Measurements from ENCODE around the gene PDE6B.
"Not testable (repeated sequence)": the region's sequence is repeated elsewhere in the genome, so short reads cannot be mapped to it uniquely, and the experiment has no call there.

Gene PDE6B

DNA sequence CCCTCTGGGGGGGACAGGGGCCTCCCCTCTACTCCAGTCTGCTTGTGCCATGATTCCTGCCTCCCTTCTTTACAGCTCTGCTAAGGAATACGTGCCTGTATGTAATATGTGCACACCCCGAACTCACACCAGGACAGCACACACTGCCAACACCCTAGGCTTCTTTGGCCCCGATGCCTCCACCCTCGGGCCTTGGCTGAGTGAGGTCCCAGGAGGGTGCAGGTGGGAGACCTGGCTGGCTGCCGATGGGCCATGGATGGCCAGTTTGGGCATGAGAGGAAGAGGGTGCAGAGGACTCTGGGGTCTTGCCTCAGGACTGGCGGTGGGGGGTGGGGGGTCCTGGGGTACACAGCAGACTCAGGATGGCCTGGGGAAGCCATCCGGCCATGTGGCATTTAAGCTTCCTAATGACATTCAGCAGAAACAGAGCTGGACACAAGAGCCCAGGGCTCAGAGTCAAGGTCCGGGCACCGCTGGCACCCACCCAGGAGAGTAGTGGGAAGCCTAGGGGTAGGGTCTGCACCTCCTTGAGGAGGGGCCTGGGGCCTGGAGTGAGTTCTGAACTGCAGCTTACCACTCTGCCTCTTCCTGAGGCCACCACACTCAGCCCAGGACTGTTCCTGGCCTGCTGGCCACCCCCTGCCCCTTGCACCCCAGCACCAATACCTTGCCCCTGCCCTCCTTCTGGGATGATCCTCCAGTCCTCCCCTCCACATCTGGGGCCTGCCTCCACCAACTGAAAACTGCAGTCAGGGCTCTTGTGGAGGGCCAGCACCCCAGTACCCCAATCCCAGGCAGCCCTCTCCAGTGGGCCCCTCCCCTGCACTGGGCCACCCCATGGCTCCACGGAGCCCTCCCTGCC, 78.2 kb downstream of the PDE6B start:
- no peak overlapping the region for H3K4me3 ChIP-seq (ENCODE audit: low read length)
- no peaks in the 10 kb centered on the region for H3K27me3 ChIP-seq (replicated peaks; ENCODE audit: control insufficient read depth, insufficient read depth, low read length)
- no peak for DNase-seq (ENCODE audit: low read depth)
- H3K36me3 ChIP-seq (ENCODE audit: control insufficient read depth, insufficient read depth, low read length, severe bottlenecking) = no peaks in the 10 kb centered on the region
- H3K9ac ChIP-seq (ENCODE audit: low read length) = no peak overlapping the region
- peaks cover 20% of the 10 kb centered on the region for H3K4me1 ChIP-seq (ENCODE audit: control insufficient read depth, insufficient read depth, low read length)
- no peaks in the 10 kb centered on the region for H3K9me3 ChIP-seq (ENCODE audit: control insufficient read depth, low read length)

DNA sequence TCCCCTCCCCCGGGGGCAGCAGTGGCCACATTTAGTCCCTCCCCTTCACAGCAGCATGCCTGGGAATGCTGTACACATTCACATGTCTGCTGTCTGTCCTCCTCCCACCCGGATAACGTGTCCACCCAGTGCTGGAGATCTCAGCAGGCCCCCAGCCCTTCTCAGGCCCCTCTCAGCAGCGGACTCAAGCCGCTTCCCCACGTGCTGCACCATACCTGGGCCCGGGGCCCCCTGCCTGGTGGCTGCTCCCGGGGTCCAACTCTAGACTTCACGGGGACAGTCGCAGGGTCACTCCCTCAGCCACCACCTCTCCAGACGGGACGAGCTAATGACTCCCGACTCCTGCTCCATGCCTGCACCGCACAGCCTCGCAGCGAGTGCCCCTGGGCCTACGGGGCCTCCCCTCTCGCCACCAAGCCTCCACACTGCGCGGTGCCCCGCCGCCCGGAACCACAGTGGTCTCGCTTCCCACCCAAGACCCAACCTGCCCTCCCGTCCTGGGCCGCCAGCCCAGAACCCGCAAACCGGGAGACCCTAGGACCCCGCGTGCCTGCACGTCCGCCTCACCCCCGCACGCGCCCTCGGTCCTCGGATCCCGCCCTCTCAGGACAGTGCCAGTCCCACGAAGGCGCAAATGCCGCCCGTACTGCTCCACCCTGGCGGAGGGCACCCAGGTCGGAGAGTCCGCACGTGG, 79.0 kb downstream of the PDE6B start:
- Histone ChIP-seq H3K36me3 (ENCODE audit: control insufficient read depth, insufficient read depth, low read length, severe bottlenecking) (no peaks in the 10 kb centered on the region), H3K4me3 (ENCODE audit: low read length) (no peak overlapping the region), H3K4me1 (ENCODE audit: control insufficient read depth, insufficient read depth, low read length) (peaks cover 23% of the 10 kb centered on the region), H3K9me3 (ENCODE audit: control insufficient read depth, low read length) (no peaks in the 10 kb centered on the region), H3K27me3 (replicated peaks; ENCODE audit: control insufficient read depth, insufficient read depth, low read length) (no peaks in the 10 kb centered on the region), H3K9ac (ENCODE audit: low read length) (no peak overlapping the region)
- no peak for DNase-seq (ENCODE audit: low read depth)

- DNase-seq (ENCODE audit: low read depth) = no peak
- Histone ChIP-seq H3K4me3 (ENCODE audit: low read length) (peak overlapping the region; percentile 84), H3K4me1 (ENCODE audit: control insufficient read depth, insufficient read depth, low read length) (peaks cover 21% of the 10 kb centered on the region)
Measured at GRCh38 chr4:704971-705277, 79.6 kb downstream of the PDE6B start.

DNA sequence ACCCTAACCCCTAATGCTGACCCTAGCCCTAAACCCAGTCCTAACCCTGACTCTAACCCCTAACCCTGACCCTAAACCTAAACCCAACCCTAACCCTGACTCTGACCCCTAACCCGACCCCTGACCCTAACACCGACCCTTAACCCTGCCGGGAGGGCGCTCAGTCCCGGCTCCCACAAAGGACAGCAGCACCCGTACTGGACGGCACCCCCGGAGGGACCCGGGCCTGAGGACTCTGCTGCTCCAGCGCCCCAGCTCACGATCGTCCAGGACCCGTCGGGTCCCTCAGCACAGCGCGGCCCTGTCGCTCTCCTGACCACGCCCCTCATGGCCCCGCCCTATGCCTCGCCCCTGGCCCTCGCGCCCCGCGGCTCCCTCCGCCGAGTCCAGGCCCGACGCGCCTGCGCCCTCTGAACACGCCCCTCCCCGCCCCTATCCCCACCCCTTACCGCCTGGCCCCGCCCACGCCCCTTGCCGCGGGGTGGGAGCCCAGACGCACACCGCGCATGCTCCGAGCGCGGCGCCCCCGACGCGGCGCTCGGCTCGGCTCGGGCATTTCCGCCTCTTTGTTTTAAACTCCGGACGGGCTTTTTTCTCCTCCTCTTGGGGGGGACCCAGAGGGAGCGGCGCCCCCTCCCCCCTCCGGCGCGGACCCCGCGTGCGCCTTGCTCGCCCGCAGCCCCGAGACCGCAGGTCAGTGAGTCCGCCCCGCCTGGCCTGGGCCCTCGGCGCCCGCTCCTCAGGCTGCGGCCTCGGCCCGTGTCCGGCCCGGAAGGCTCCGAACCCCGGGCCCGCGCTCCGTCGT, 80.1 kb downstream of the PDE6B start, which contains the start of gene PCGF3:
Gene PCGF3, plus strand, starts transcription at position 555 of the 805 bp plus-strand sequence. CDS start 27,849 bp downstream, outside the sequence.
- H3K9me3 ChIP-seq (ENCODE audit: control insufficient read depth, low read length) = no peaks in the 10 kb centered on the region
- no peaks in the 10 kb centered on the region for H3K36me3 ChIP-seq (ENCODE audit: control insufficient read depth, insufficient read depth, low read length, severe bottlenecking)
- DNase-seq (ENCODE audit: low read depth) = peak; percentile 99
- H3K9ac ChIP-seq (ENCODE audit: low read length) = peak within 1 kb of the TSS; percentile 100
- H3K4me3 ChIP-seq (ENCODE audit: low read length) = peak within 1 kb of the TSS; percentile 96
- peaks cover 23% of the 10 kb centered on the region for H3K4me1 ChIP-seq (ENCODE audit: control insufficient read depth, insufficient read depth, low read length)
- H3K27me3 ChIP-seq (replicated peaks; ENCODE audit: control insufficient read depth, insufficient read depth, low read length) = no peaks in the 10 kb centered on the region

More at GRCh38 chr4:704971-705277, 79.6 kb downstream of the PDE6B start:
- H3K9ac ChIP-seq (ENCODE audit: low read length) = peak overlapping the region; percentile 90
- no peaks in the 10 kb centered on the region for H3K36me3 ChIP-seq (ENCODE audit: control insufficient read depth, insufficient read depth, low read length, severe bottlenecking)
- no peaks in the 10 kb centered on the region for H3K9me3 ChIP-seq (ENCODE audit: control insufficient read depth, low read length)
- no peaks in the 10 kb centered on the region for H3K27me3 ChIP-seq (replicated peaks; ENCODE audit: control insufficient read depth, insufficient read depth, low read length)

DNA sequence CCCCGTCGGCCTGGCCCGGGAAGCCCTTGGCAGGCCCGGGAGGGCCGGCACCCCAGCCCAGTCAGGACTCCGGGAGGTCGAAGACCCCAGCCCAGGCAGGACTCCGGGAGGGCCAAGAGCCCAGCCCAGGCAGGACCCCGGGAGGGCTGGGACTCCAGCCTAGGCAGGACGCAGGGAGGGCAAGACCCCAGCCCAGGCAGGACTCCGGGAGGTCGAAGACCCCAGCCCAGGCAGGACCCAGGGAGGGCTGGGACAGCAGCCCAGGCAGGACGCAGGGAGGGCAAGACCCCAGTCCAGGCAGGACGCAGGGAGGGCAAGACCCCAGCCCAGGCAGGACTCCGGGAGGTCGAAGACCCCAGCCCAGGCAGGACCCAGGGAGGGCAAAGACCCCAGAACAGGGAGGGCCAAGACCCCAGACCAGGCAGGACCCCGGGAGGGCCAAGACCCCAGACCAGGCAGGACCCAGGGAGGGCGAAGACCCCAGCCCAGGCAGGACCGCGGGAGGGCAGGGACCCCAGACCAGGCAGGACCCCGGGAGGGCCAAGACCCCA, 80.8 kb downstream of the PDE6B start:
- H3K36me3 ChIP-seq (ENCODE audit: control insufficient read depth, insufficient read depth, low read length, severe bottlenecking); H3K27me3 ChIP-seq (replicated peaks; ENCODE audit: control insufficient read depth, insufficient read depth, low read length); DNase-seq (ENCODE audit: low read depth); H3K9me3 ChIP-seq (ENCODE audit: control insufficient read depth, low read length): not testable (repeated sequence)
- H3K9ac ChIP-seq (ENCODE audit: low read length) = peak overlapping the region; percentile 100
- H3K4me1 ChIP-seq (ENCODE audit: control insufficient read depth, insufficient read depth, low read length) = peaks cover 23% of the 10 kb centered on the region
- H3K4me3 ChIP-seq (ENCODE audit: low read length) = peak overlapping the region; percentile 96

GRCh38 chr4:706834-707598, 81.6 kb downstream of the PDE6B start:
- Histone ChIP-seq H3K9ac (ENCODE audit: low read length) (peak overlapping the region; percentile 100), H3K27me3 (replicated peaks; ENCODE audit: control insufficient read depth, insufficient read depth, low read length) (no peaks in the 10 kb centered on the region), H3K9me3 (ENCODE audit: control insufficient read depth, low read length) (no peaks in the 10 kb centered on the region), H3K4me1 (ENCODE audit: control insufficient read depth, insufficient read depth, low read length) (peaks cover 23% of the 10 kb centered on the region), H3K36me3 (ENCODE audit: control insufficient read depth, insufficient read depth, low read length, severe bottlenecking) (no peaks in the 10 kb centered on the region), H3K4me3 (ENCODE audit: low read length) (peak overlapping the region; percentile 96)
- no peak for DNase-seq (ENCODE audit: low read depth)

GRCh38 chr4:707929-708630, 82.7 kb downstream of the PDE6B start:
- Histone ChIP-seq H3K4me3 (ENCODE audit: low read length) (peak overlapping the region; percentile 55), H3K36me3 (ENCODE audit: control insufficient read depth, insufficient read depth, low read length, severe bottlenecking) (no peaks in the 10 kb centered on the region), H3K4me1 (ENCODE audit: control insufficient read depth, insufficient read depth, low read length) (peaks cover 23% of the 10 kb centered on the region), H3K27me3 (replicated peaks; ENCODE audit: control insufficient read depth, insufficient read depth, low read length) (no peaks in the 10 kb centered on the region), H3K9ac (ENCODE audit: low read length) (no peak overlapping the region), H3K9me3 (ENCODE audit: control insufficient read depth, low read length) (no peaks in the 10 kb centered on the region)
- DNase-seq (ENCODE audit: low read depth) = no peak

- Histone ChIP-seq H3K9me3 (ENCODE audit: control insufficient read depth, low read length) (no peaks in the 10 kb centered on the region), H3K9ac (ENCODE audit: low read length) (no peak overlapping the region), H3K36me3 (ENCODE audit: control insufficient read depth, insufficient read depth, low read length, severe bottlenecking) (no peaks in the 10 kb centered on the region), H3K4me3 (ENCODE audit: low read length) (peak overlapping the region; percentile 55), H3K27me3 (replicated peaks; ENCODE audit: control insufficient read depth, insufficient read depth, low read length) (no peaks in the 10 kb centered on the region), H3K4me1 (ENCODE audit: control insufficient read depth, insufficient read depth, low read length) (peaks cover 23% of the 10 kb centered on the region)
- no peak for DNase-seq (ENCODE audit: low read depth)
Measured at GRCh38 chr4:708631-708933, 83.2 kb downstream of the PDE6B start.

- peaks cover 23% of the 10 kb centered on the region for H3K4me1 ChIP-seq (ENCODE audit: control insufficient read depth, insufficient read depth, low read length)
- H3K4me3 ChIP-seq (ENCODE audit: low read length) = no peak overlapping the region
- no peak overlapping the region for H3K9ac ChIP-seq (ENCODE audit: low read length)
- no peak for DNase-seq (ENCODE audit: low read depth)
- H3K9me3 ChIP-seq (ENCODE audit: control insufficient read depth, low read length) = no peaks in the 10 kb centered on the region
- H3K36me3 ChIP-seq (ENCODE audit: control insufficient read depth, insufficient read depth, low read length, severe bottlenecking) = no peaks in the 10 kb centered on the region
- H3K27me3 ChIP-seq (replicated peaks; ENCODE audit: control insufficient read depth, insufficient read depth, low read length) = no peaks in the 10 kb centered on the region
Measured at GRCh38 chr4:709348-709747, 84.0 kb downstream of the PDE6B start.

GRCh38 chr4:710116-710515, 84.7 kb downstream of the PDE6B start:
- no peak overlapping the region for H3K4me3 ChIP-seq (ENCODE audit: low read length)
- no peaks in the 10 kb centered on the region for H3K36me3 ChIP-seq (ENCODE audit: control insufficient read depth, insufficient read depth, low read length, severe bottlenecking)
- peaks cover 21% of the 10 kb centered on the region for H3K4me1 ChIP-seq (ENCODE audit: control insufficient read depth, insufficient read depth, low read length)
- H3K9ac ChIP-seq (ENCODE audit: low read length) = no peak overlapping the region
- no peaks in the 10 kb centered on the region for H3K27me3 ChIP-seq (replicated peaks; ENCODE audit: control insufficient read depth, insufficient read depth, low read length)
- DNase-seq (ENCODE audit: low read depth) = no peak
- H3K9me3 ChIP-seq (ENCODE audit: control insufficient read depth, low read length) = no peaks in the 10 kb centered on the region
